Activated CD8-positive, alpha-beta T cell treated with anti-CD3 and anti-CD28 coated beads for 36 hours (primary cell): Measurements from ENCODE around the gene LNX1. TPM values are rescaled to one million over a fixed set of nuclear protein-coding genes. Genes with fewer than 3 reads are reported as not detected.

ENCODE experiments used
- ATAC-seq: fragments of 200-7000 bp; cut with Tn5 transposase; one replicate; pipeline ENCODE4 v1.10.0; 2021; ENCODE audit warnings: mild to moderate bottlenecking, moderate library complexity
- CTCF ChIA-PET: fragments of 350-600 bp; sonication (Branson Sonifier 250); formaldehyde crosslinking; loops from one replicate; lab custom pipeline; 2021; ENCODE audit warnings: antibody characterized with exemption; lab: Charles Lee
- POLR2A ChIA-PET: fragments of 350-600 bp; sonication (Branson Sonifier 250); formaldehyde crosslinking; loops from one replicate; lab custom pipeline; 2021; ENCODE audit warnings: antibody characterized with exemption; lab: Charles Lee
- DNase-seq: peaks from one replicate; pipeline ENCODE4 v3.0.0-alpha.2; 2020
- H3K27ac Mint-ChIP-seq: one replicate; pipeline ENCODE4 v1.8.0; 2021; ENCODE audit warnings: mild to moderate bottlenecking, mixed read lengths
- H3K27me3 Mint-ChIP-seq: one replicate; pipeline ENCODE4 v1.8.0; 2021; ENCODE audit warnings: mixed read lengths
- H3K36me3 Mint-ChIP-seq: one replicate; pipeline ENCODE4 v1.8.0; 2021; ENCODE audit warnings: low read depth, mixed read lengths
- H3K4me1 Mint-ChIP-seq: one replicate; pipeline ENCODE4 v1.8.0; 2021; ENCODE audit warnings: low read depth, mixed read lengths
- H3K4me3 Mint-ChIP-seq: one replicate; pipeline ENCODE4 v1.8.0; 2021; ENCODE audit warnings: mild to moderate bottlenecking, moderate library complexity, mixed read lengths
- H3K9me3 Mint-ChIP-seq: one replicate; pipeline ENCODE4 v1.8.0; 2021; ENCODE audit warnings: mixed read lengths
- CTCF ChIP-seq: fragments of 200-600 bp; IDR thresholded peaks from one replicate; pipeline ENCODE4 v1.8.0; 2022; ENCODE audit warnings: antibody characterized with exemption, mild to moderate bottlenecking
- intact Hi-C: fragments of 100-400 bp; cut with micrococcal nuclease; formaldehyde crosslinking; loops from one replicate; pipeline ENCODE4 v1.10.0; 2022
- total RNA-seq, 2 experiments: library from RNA; stranded (reverse); gene quantifications; one replicate each; pipeline ENCODE4 v1.2.3, GENCODE V29; 2021

Gene LNX1
- total RNA-seq, 2 experiments from 2014 or later: not detected

- Mint-ChIP-seq H3K36me3 (no peaks in the 10 kb centered on the region), H3K4me3 (no peak overlapping the region), H3K27ac (no peak overlapping the region), H3K4me1 (no peaks in the 10 kb centered on the region), H3K9me3 (no peaks in the 10 kb centered on the region), H3K27me3 (no peaks in the 10 kb centered on the region)
- ATAC-seq (no peak), DNase-seq (no peak)
- no peak for TF ChIP-seq CTCF
- POLR2A ChIA-PET: no interaction called here
- CTCF ChIA-PET: no interaction called here
- intact Hi-C loops: no loop called here
These were observed 17.6 kb downstream of the LNX1 start for GRCh38 chr4:53573696-53574095.

GRCh38 chr4:53572600-53572994 is 18.7 kb downstream of the LNX1 start:
- intact Hi-C loops: no loop called here
- TF ChIP-seq CTCF: no peak
- DNase-seq (no peak), ATAC-seq (no peak)
- Mint-ChIP-seq H3K27me3 (no peaks in the 10 kb centered on the region), H3K27ac (no peak overlapping the region), H3K4me3 (no peak overlapping the region), H3K36me3 (no peaks in the 10 kb centered on the region), H3K9me3 (no peaks in the 10 kb centered on the region), H3K4me1 (no peaks in the 10 kb centered on the region)
- CTCF ChIA-PET: no interaction called here
- POLR2A ChIA-PET: no interaction called here

- Mint-ChIP-seq H3K27ac (no peak overlapping the region), H3K36me3 (no peaks in the 10 kb centered on the region), H3K4me3 (no peak overlapping the region), H3K27me3 (no peaks in the 10 kb centered on the region), H3K9me3 (no peaks in the 10 kb centered on the region), H3K4me1 (no peaks in the 10 kb centered on the region)
- ATAC-seq (no peak), DNase-seq (no peak)
- ChIA-PET CTCF (no interaction called here), POLR2A (no interaction called here)
- intact Hi-C loops: no loop called here
- TF ChIP-seq CTCF: no peak
These were observed 19.2 kb downstream of the LNX1 start for GRCh38 chr4:53571936-53572599.

- no peak overlapping the region for H3K4me3 Mint-ChIP-seq
- TF ChIP-seq CTCF: no peak
- H3K9me3 Mint-ChIP-seq: no peaks in the 10 kb centered on the region
- intact Hi-C loops: no loop called here
- H3K27me3 Mint-ChIP-seq: no peaks in the 10 kb centered on the region
- ATAC-seq: peak; percentile 98
- no peak overlapping the region for H3K27ac Mint-ChIP-seq
- H3K4me1 Mint-ChIP-seq: peaks cover 5% of the 10 kb centered on the region
- CTCF ChIA-PET: no interaction called here
- H3K36me3 Mint-ChIP-seq: no peaks in the 10 kb centered on the region
- DNase-seq: peak; percentile 59
- POLR2A ChIA-PET: interaction anchor here (0.6 kb wide), 1 partner anchor 1439 kb away, joined by 3 read pairs; no protein-coding TSS in a partner anchor
These were observed 27.5 kb downstream of the LNX1 start for GRCh38 chr4:53563824-53564223.

- Mint-ChIP-seq H3K4me3 (no peak overlapping the region), H3K4me1 (peaks cover 5% of the 10 kb centered on the region), H3K36me3 (no peaks in the 10 kb centered on the region), H3K27ac (no peak overlapping the region), H3K27me3 (no peaks in the 10 kb centered on the region), H3K9me3 (no peaks in the 10 kb centered on the region)
- intact Hi-C loops: no loop called here
- ATAC-seq (no peak), DNase-seq (no peak)
- ChIA-PET POLR2A (no interaction called here), CTCF (no interaction called here)
- TF ChIP-seq CTCF: no peak
These were observed 28.9 kb downstream of the LNX1 start for GRCh38 chr4:53562409-53562808.
